Heart left ventricle (tissue), 16 donors: ENCODE measurements around the gene CAD. TPM values are rescaled to one million over a fixed set of nuclear protein-coding genes. Genes with fewer than 3 reads are reported as not detected.
"Not testable (repeated sequence)": the region's sequence is repeated elsewhere in the genome, so short reads cannot be mapped to it uniquely, and the experiment has no call there.

Source experiments
- ATAC-seq, 4 donors: fragments of 200-7000 bp; cut with Tn5 transposase; one replicate each; pipeline ENCODE4 v1.9.1; 2020 to 2022; ENCODE audit warnings: moderate library complexity in 4 of 4, mild to moderate bottlenecking in 3 of 4, moderate number of reproducible peaks in 1 of 4
- DNase-seq, 5 donors: peaks; one replicate each; pipeline ENCODE4 v3.0.0-alpha.2; 2020
- H3K27ac ChIP-seq, 12 donors: fragments of 200-600 bp; sonication (generic) in 4 of 12; one replicate each; pipeline versions ENCODE4 v1.5.0 to v1.8.0; 2016 to 2022; ENCODE audit warnings: mild to moderate bottlenecking in 2 of 12
- H3K27me3 ChIP-seq, 9 donors: fragments of 200-600 bp; sonication (generic) in 2 of 9; one replicate each; pipeline versions ENCODE4 v1.5.1 to v1.8.0; 2016 to 2022; ENCODE audit warnings: mild to moderate bottlenecking in 3 of 9
- H3K36me3 ChIP-seq, 9 donors: fragments of 200-600 bp; sonication (generic) in 2 of 9; one replicate each; pipeline versions ENCODE4 v1.5.0 to v1.8.0; 2018 to 2022; ENCODE audit warnings: mild to moderate bottlenecking in 2 of 9
- H3K4me1 ChIP-seq, 12 donors: fragments of 200-600 bp; sonication (generic) in 4 of 12; one replicate each; pipeline versions ENCODE4 v1.5.0 to v1.8.0; 2016 to 2022; ENCODE audit warnings: mild to moderate bottlenecking in 3 of 12
- H3K4me3 ChIP-seq, 12 donors: fragments of 200-600 bp; sonication (generic) in 4 of 12; one replicate each; pipeline versions ENCODE4 v1.5.0 to v1.8.0; 2017 to 2022; ENCODE audit warnings: mild to moderate bottlenecking in 9 of 12, moderate library complexity in 4 of 12
- H3K9me3 ChIP-seq, 12 donors: fragments of 200-600 bp; sonication (generic) in 4 of 12; one replicate each; pipeline versions ENCODE4 v1.5.0 to v1.8.0; 2016 to 2022; ENCODE audit warnings: mild to moderate bottlenecking in 1 of 12
- CTCF ChIP-seq, 12 donors: fragments of 200-600 bp; sonication (generic) in 4 of 12; IDR thresholded peaks; one replicate each; pipeline versions ENCODE4 v1.5.0 to v1.8.0; 2018 to 2022; ENCODE audit warnings: antibody characterized with exemption in 12 of 12, mild to moderate bottlenecking in 5 of 12
- POLR2A ChIP-seq, 2 donors: fragments of 450-650 bp; IDR thresholded peaks; one replicate each; pipeline ENCODE4 v1.6.1; 2017; ENCODE audit warnings: antibody characterized with exemption in 2 of 2, mild to moderate bottlenecking in 2 of 2, moderate library complexity in 2 of 2
- WGBS, 4 donors: extraction: QIAGEN DNeasy Blood & Tissue Kit in 2 of 4; methylation state at CpG; one replicate each; pipeline versions ENCODE4 v1.1.5 to v1.1.7; 2013 to 2018; 5-methylcytosine and 5-hydroxymethylcytosine counted together
- intact Hi-C, 10 donors: fragments of 100-400 bp; cut with DNase I; formaldehyde crosslinking; loops; one replicate each; pipeline versions ENCODE4 v1.11.1 to v1.14.2; 2022
- polyA plus RNA-seq, 2 donors: library from polyadenylated mRNA; stranded (reverse); fragments of 200-250 nt; gene quantifications; one replicate each; pipeline ENCODE4 v1.2.3, GENCODE V29; 2013
- total RNA-seq, 9 donors: library from RNA; depleted of rRNA in 2 of 9; stranded (reverse); fragments of >200 nt in 2 of 9; fragmentation: NEBNext Ultra II Directional in 3 of 9; extraction: Animal tissue kit (Norgen Biotek cat#: 25700) in 3 of 9; gene quantifications; one replicate each; pipeline versions ENCODE4 v1.1.0 to v1.2.4, GENCODE V29; 2016 to 2023
- donor health status: ischemic (EF 13 %, LVEDD 7.1; RV severe dilation, severe dysfunction).
- donor health status: healthy with polysubstance abuse.
- donor health status: DM: no; HTN: yes; CAD: no.
- donor health status: DM: no; HTN: no; CAD: no.
- donor health status: ischemic (EF 25% LVEDD 6.9; RV normal size, moderate dysfunction).
- donor health status: ischemic (EF 25% LVEDD 5.7; RV mildly dilated, moderate dysfunction).
- donor health status: healthy.
- donor health status: DM: yes; HTN: yes; CAD: no.
- donor health status: ischemic (EF 35%, LVEDD 5.7; RV mildly dilated, moderate dysfunction).
- donor health status: nonischemic (EF 11% LVEDD 7.7; RV severe dilation, severe dysfunction).
- donor health status: DM: yes; HTN: yes; CAD: no.
- donor health status: PGD.
- donor health status: ischemic (EF 29% LVEDD 5.4; RV normal size, mild dysfunction).
- donor health status: nonischemic (EF 23%, LVEDD 6.1; RV moderate dilation, normal function).

The CAD gene
- total and polyA plus RNA-seq, 11 donors = 3.2 to 14.2 (median 6.7) TPM

- Histone ChIP-seq H3K27me3 (peaks cover 0 to 11% (median 0%) of the 10 kb centered on the region in 9 donors), H3K4me1 (peaks cover 0 to 4% (median 0%) of the 10 kb centered on the region in 12 donors), H3K4me3 (no peak overlapping the region), H3K9me3 (no peaks in the 10 kb centered on the region), H3K27ac (no peak overlapping the region), H3K36me3 (no peaks in the 10 kb centered on the region)
- intact Hi-C loops = no loop called here
- TF ChIP-seq POLR2A (IDR thresholded peaks at IDR 0.05) (no peak), CTCF (IDR thresholded peaks at IDR 0.05) (no peak)
- DNase-seq (no peak), ATAC-seq (no peak)
- WGBS, 4 donors = 66 to 77% (median 68%) methylated on average over 6 of the region's 6 CpGs
Measured at GRCh38 chr2:27174638-27175037, 42.5 kb upstream of the CAD start.

GRCh38 chr2:27175330-27175729 lies 41.8 kb upstream of the CAD start:
- Histone ChIP-seq H3K36me3 (no peaks in the 10 kb centered on the region), H3K4me3 (no peak overlapping the region), H3K27me3 (peaks cover 0 to 16% (median 0%) of the 10 kb centered on the region in 9 donors), H3K4me1 (no peaks in the 10 kb centered on the region), H3K27ac (no peak overlapping the region), H3K9me3 (no peaks in the 10 kb centered on the region)
- DNase-seq (no peak), ATAC-seq (no peak)
- 71 to 78% (median 75%) methylated on average over 8 of the region's 8 CpGs for WGBS, 4 donors
- intact Hi-C loops = no loop called here
- no peak for TF ChIP-seq POLR2A (IDR thresholded peaks at IDR 0.05)
- no peak for TF ChIP-seq CTCF (IDR thresholded peaks at IDR 0.05)

DNA sequence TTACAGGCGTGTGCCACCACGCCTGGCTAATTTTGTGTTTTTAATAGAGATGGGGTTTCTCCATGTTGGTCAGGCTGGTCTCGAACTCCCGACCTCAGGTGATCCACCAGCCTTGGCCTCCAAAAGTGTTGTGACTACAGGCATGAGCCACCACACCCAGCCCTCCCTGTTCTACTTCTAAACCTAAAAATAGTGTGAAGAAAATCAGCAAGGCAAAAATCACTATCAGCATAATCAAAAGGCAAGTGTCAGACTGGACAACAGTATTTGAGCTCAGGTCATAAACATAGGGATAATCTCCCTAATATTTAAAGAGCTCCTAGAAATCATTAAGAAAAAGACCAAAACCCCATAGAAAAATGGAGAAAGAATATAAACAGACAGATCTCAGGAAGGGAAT lies 41.4 kb upstream of the CAD start:
- DNase-seq, H3K27ac ChIP-seq, H3K4me1 ChIP-seq, H3K36me3 ChIP-seq, ATAC-seq, H3K9me3 ChIP-seq, intact Hi-C loops, H3K4me3 ChIP-seq: not testable (repeated sequence)
- 84 to 91% (median 89%) methylated on average over 4 of the region's 4 CpGs for WGBS, 4 donors
- H3K27me3 ChIP-seq = peaks cover 0 to 16% (median 0%) of the 10 kb centered on the region in 9 donors

DNA sequence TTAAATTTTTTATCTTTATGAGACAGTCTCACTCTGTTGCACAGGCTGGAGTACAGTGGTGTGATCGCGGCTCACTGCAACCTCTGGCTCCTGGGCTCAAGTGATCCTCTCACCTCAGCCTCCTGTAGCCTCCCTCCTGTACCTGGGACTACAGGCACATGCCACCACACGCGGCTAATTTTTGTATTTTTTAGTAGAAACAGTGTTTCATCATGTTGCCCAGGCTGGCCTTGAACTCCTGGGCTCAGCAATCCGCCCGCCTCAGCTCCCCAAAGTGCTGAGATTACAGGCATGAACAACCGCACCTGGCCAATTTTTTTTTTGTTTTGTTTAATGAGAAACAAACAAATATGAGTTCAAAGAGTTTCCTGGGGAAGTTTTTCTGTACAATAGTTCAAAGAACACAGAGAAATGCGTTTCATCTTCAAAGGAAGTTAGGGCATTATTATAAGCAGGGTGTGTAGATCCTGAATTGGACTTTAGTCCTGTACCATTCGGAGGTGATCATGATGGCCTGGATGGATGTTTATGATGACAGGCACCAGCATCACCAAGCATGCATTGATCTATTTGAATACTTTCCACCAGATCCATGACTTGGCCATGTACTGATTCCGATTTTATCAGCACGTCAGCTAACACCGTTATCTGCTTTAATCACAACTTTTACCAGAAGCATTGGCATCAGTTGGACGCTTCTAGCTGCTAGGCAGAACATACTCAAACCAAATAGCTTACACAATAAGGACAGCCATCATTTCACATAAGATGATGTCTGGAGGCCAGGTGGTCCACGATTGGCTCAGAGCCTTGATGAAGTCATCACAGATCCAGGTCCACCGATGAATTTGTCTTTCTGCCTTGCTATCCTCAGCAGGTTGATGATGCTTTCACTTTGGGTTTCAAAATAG lies 39.5 kb upstream of the CAD start:
- no peak overlapping the region for H3K4me3 ChIP-seq
- intact Hi-C loops = no loop called here
- WGBS, 4 donors = 77 to 86% (median 80%) methylated on average over 15 of the region's 15 CpGs
- H3K4me1 ChIP-seq = no peaks in the 10 kb centered on the region
- DNase-seq (no peak), ATAC-seq (no peak)
- peaks cover 0 to 16% (median 0%) of the 10 kb centered on the region in 9 donors for H3K27me3 ChIP-seq
- TF ChIP-seq CTCF (IDR thresholded peaks at IDR 0.05) = no peak
- TF ChIP-seq POLR2A (IDR thresholded peaks at IDR 0.05) = no peak
- H3K9me3 ChIP-seq = no peaks in the 10 kb centered on the region
- H3K27ac ChIP-seq = no peak overlapping the region
- H3K36me3 ChIP-seq = no peaks in the 10 kb centered on the region
